ENCODE results near the gene FGFR3.

FGFR3 gene

GRCh38 chr4:1841887-1842210 lies 48.8 kb downstream of the FGFR3 start:
- H2AFZ ChIP-seq (ENCODE audit: low read depth, low read length), result no peak overlapping the region
- no peak overlapping the region for H2BK15ac ChIP-seq (ENCODE audit: low read depth, poor library complexity, severe bottlenecking)
- H3K4me3 ChIP-seq (ENCODE audit: insufficient read depth in 1 of 2, low read depth in 1 of 2, low read length in 2 of 2), result no peak overlapping the region
- H2BK120ac ChIP-seq (ENCODE audit: low read depth, low read length), result no peak overlapping the region
- no peak for DNase-seq
- peak overlapping the region in 1 of 2 experiments; percentile 33 for H2BK12ac ChIP-seq (ENCODE audit: low read length in 2 of 2)
- no peak overlapping the region for H3K14ac ChIP-seq (ENCODE audit: low read length in 2 of 2)
- H3K4me1 ChIP-seq (ENCODE audit: control insufficient read depth, insufficient read depth, low read depth, low read length), result peaks cover 25% of the 10 kb centered on the region
- WGBS, result 97% methylated on average over 9 of the region's 9 CpGs
- H3K36me3 ChIP-seq (ENCODE audit: control insufficient read depth in 1 of 2, insufficient read depth in 2 of 2, low read depth in 1 of 2, low read length in 2 of 2), result peaks cover 49 to 62% of the 10 kb centered on the region in 2 experiments
- H4K8ac ChIP-seq (ENCODE audit: low read length), result no peak overlapping the region
- no peak overlapping the region for H3K23ac ChIP-seq (ENCODE audit: low read length in 2 of 2)
- no peak overlapping the region for H3K4me2 ChIP-seq (ENCODE audit: low read length, poor library complexity, severe bottlenecking)
- H3K79me1 ChIP-seq (replicated peaks; ENCODE audit: low read length, poor library complexity, severe bottlenecking), result peaks cover 21% of the 10 kb centered on the region
- H4K91ac ChIP-seq (ENCODE audit: low read length), result no peak overlapping the region
- peak overlapping the region; percentile 66 for H3K27ac ChIP-seq (ENCODE audit: low read length, poor library complexity, severe bottlenecking)
- H3K9me3 ChIP-seq (ENCODE audit: control insufficient read depth, low read length), result no peaks in the 10 kb centered on the region
- H3K9ac ChIP-seq (ENCODE audit: low read length), result no peak overlapping the region
- no peak overlapping the region for H3K4ac ChIP-seq (ENCODE audit: low read depth in 1 of 2, low read length in 2 of 2)
- no peaks in the 10 kb centered on the region for H3K27me3 ChIP-seq (ENCODE audit: control insufficient read depth in 1 of 2, insufficient read depth in 1 of 2, low read length in 2 of 2)
- no peak overlapping the region for H2AK5ac ChIP-seq (ENCODE audit: low read length, severe bottlenecking)
- H3K18ac ChIP-seq (ENCODE audit: low read depth in 1 of 2, low read length in 2 of 2), result peak overlapping the region in 1 of 2 experiments; percentile 44
- no peak overlapping the region for H2BK5ac ChIP-seq (ENCODE audit: low read depth, low read length, poor library complexity, severe bottlenecking)

- Histone ChIP-seq H3K18ac (ENCODE audit: low read depth in 1 of 2, low read length in 2 of 2) (peak overlapping the region in 1 of 2 experiments; percentile 9), H3K4me3 (ENCODE audit: insufficient read depth in 1 of 2, low read depth in 1 of 2, low read length in 2 of 2) (no peak overlapping the region), H2BK5ac (ENCODE audit: low read depth, low read length, poor library complexity, severe bottlenecking) (no peak overlapping the region), H3K23ac (ENCODE audit: low read length in 2 of 2) (no peak overlapping the region), H2BK15ac (ENCODE audit: low read depth, poor library complexity, severe bottlenecking) (no peak overlapping the region), H3K14ac (ENCODE audit: low read length in 2 of 2) (peak overlapping the region in 1 of 2 experiments; percentile 19), H3K4me1 (ENCODE audit: control insufficient read depth, insufficient read depth, low read depth, low read length) (peaks cover 25% of the 10 kb centered on the region), H3K79me1 (replicated peaks; ENCODE audit: low read length, poor library complexity, severe bottlenecking) (peaks cover 19% of the 10 kb centered on the region), H3K9me3 (ENCODE audit: control insufficient read depth, low read length) (no peaks in the 10 kb centered on the region), H3K36me3 (ENCODE audit: control insufficient read depth in 1 of 2, insufficient read depth in 2 of 2, low read depth in 1 of 2, low read length in 2 of 2) (peaks cover 47 to 62% of the 10 kb centered on the region in 2 experiments), H4K8ac (ENCODE audit: low read length) (no peak overlapping the region), H3K27ac (ENCODE audit: low read length, poor library complexity, severe bottlenecking) (peak overlapping the region; percentile 66), H3K4ac (ENCODE audit: low read depth in 1 of 2, low read length in 2 of 2) (no peak overlapping the region), H2BK120ac (ENCODE audit: low read depth, low read length) (no peak overlapping the region), H3K4me2 (ENCODE audit: low read length, poor library complexity, severe bottlenecking) (no peak overlapping the region), H3K27me3 (ENCODE audit: control insufficient read depth in 1 of 2, insufficient read depth in 1 of 2, low read length in 2 of 2) (no peaks in the 10 kb centered on the region), H2BK12ac (ENCODE audit: low read length in 2 of 2) (peak overlapping the region in 1 of 2 experiments; percentile 17), H2AFZ (ENCODE audit: low read depth, low read length) (no peak overlapping the region), H4K91ac (ENCODE audit: low read length) (no peak overlapping the region), H2AK5ac (ENCODE audit: low read length, severe bottlenecking) (peak overlapping the region; percentile 0), H3K9ac (ENCODE audit: low read length) (no peak overlapping the region)
- WGBS, result 93% methylated on average over 13 of the region's 13 CpGs
- DNase-seq, result no peak
Measured at GRCh38 chr4:1842339-1842895, 49.3 kb downstream of the FGFR3 start.

- Histone ChIP-seq H4K8ac (ENCODE audit: low read length) (no peak overlapping the region), H2BK12ac (ENCODE audit: low read length in 2 of 2) (peak overlapping the region in 1 of 2 experiments; percentile 49), H3K9me3 (ENCODE audit: control insufficient read depth, low read length) (no peaks in the 10 kb centered on the region), H3K4me2 (ENCODE audit: low read length, poor library complexity, severe bottlenecking) (peak overlapping the region; percentile 46), H2BK120ac (ENCODE audit: low read depth, low read length) (no peak overlapping the region), H3K23ac (ENCODE audit: low read length in 2 of 2) (no peak overlapping the region), H2AK5ac (ENCODE audit: low read length, severe bottlenecking) (peak overlapping the region; percentile 7), H2AFZ (ENCODE audit: low read depth, low read length) (no peak overlapping the region), H3K79me1 (replicated peaks; ENCODE audit: low read length, poor library complexity, severe bottlenecking) (peaks cover 18% of the 10 kb centered on the region), H2BK5ac (ENCODE audit: low read depth, low read length, poor library complexity, severe bottlenecking) (no peak overlapping the region), H3K4ac (ENCODE audit: low read depth in 1 of 2, low read length in 2 of 2) (no peak overlapping the region), H3K18ac (ENCODE audit: low read depth in 1 of 2, low read length in 2 of 2) (peak overlapping the region in 1 of 2 experiments; percentile 44), H3K4me3 (ENCODE audit: insufficient read depth in 1 of 2, low read depth in 1 of 2, low read length in 2 of 2) (no peak overlapping the region), H3K27ac (ENCODE audit: low read length, poor library complexity, severe bottlenecking) (peak overlapping the region; percentile 78), H3K9ac (ENCODE audit: low read length) (no peak overlapping the region), H2BK15ac (ENCODE audit: low read depth, poor library complexity, severe bottlenecking) (no peak overlapping the region), H3K27me3 (ENCODE audit: control insufficient read depth in 1 of 2, insufficient read depth in 1 of 2, low read length in 2 of 2) (no peaks in the 10 kb centered on the region), H4K91ac (ENCODE audit: low read length) (no peak overlapping the region), H3K4me1 (ENCODE audit: control insufficient read depth, insufficient read depth, low read depth, low read length) (peaks cover 26% of the 10 kb centered on the region), H3K36me3 (ENCODE audit: control insufficient read depth in 1 of 2, insufficient read depth in 2 of 2, low read depth in 1 of 2, low read length in 2 of 2) (peaks cover 49 to 61% of the 10 kb centered on the region in 2 experiments), H3K14ac (ENCODE audit: low read length in 2 of 2) (no peak overlapping the region)
- 41% methylated on average over 17 of the region's 17 CpGs for WGBS
- peak; percentile 85 for DNase-seq
Measured at GRCh38 chr4:1842993-1843448, 49.9 kb downstream of the FGFR3 start.

DNA sequence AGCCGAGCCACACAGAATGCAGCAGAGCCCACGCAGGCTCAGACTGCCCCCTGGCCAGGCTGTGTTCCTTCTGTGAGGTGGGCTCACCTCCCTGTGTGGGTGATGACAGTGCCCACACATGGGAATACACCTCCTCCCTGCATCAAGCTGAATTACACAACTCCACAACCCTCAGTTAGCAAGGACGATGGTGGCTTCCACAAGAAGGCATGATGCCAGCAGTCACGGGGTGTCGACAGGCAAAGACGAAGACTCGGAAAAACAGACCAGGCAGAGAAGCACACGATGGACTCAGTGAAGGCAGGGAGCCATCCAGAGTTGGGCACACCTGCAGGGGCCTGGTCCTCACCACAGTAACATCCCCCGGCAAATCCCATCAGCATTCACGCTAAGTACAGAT lies 50.8 kb downstream of the FGFR3 start:
- peak overlapping the region in 1 of 2 experiments; percentile 31 for H3K4ac ChIP-seq (ENCODE audit: low read depth in 1 of 2, low read length in 2 of 2)
- DNase-seq, result no peak
- no peak overlapping the region for H3K18ac ChIP-seq (ENCODE audit: low read depth in 1 of 2, low read length in 2 of 2)
- H3K4me2 ChIP-seq (ENCODE audit: low read length, poor library complexity, severe bottlenecking), result no peak overlapping the region
- 92% methylated on average over 10 of the region's 10 CpGs for WGBS
- no peak overlapping the region for H2BK120ac ChIP-seq (ENCODE audit: low read depth, low read length)
- H4K91ac ChIP-seq (ENCODE audit: low read length), result peak overlapping the region; percentile 31
- peak overlapping the region; percentile 24 for H2AK5ac ChIP-seq (ENCODE audit: low read length, severe bottlenecking)
- no peak overlapping the region for H2BK12ac ChIP-seq (ENCODE audit: low read length in 2 of 2)
- no peaks in the 10 kb centered on the region for H3K9me3 ChIP-seq (ENCODE audit: control insufficient read depth, low read length)
- no peaks in the 10 kb centered on the region for H3K27me3 ChIP-seq (ENCODE audit: control insufficient read depth in 1 of 2, insufficient read depth in 1 of 2, low read length in 2 of 2)
- peaks cover 18% of the 10 kb centered on the region for H3K79me1 ChIP-seq (replicated peaks; ENCODE audit: low read length, poor library complexity, severe bottlenecking)
- H3K23ac ChIP-seq (ENCODE audit: low read length in 2 of 2), result no peak overlapping the region
- H3K14ac ChIP-seq (ENCODE audit: low read length in 2 of 2), result no peak overlapping the region
- H2AFZ ChIP-seq (ENCODE audit: low read depth, low read length), result no peak overlapping the region
- no peak overlapping the region for H2BK5ac ChIP-seq (ENCODE audit: low read depth, low read length, poor library complexity, severe bottlenecking)
- H3K9ac ChIP-seq (ENCODE audit: low read length), result peak overlapping the region; percentile 57
- H3K36me3 ChIP-seq (ENCODE audit: control insufficient read depth in 1 of 2, insufficient read depth in 2 of 2, low read depth in 1 of 2, low read length in 2 of 2), result peaks cover 43 to 54% of the 10 kb centered on the region in 2 experiments
- peak overlapping the region; percentile 20 for H4K8ac ChIP-seq (ENCODE audit: low read length)
- no peak overlapping the region for H3K4me3 ChIP-seq (ENCODE audit: insufficient read depth in 1 of 2, low read depth in 1 of 2, low read length in 2 of 2)
- no peak overlapping the region for H2BK15ac ChIP-seq (ENCODE audit: low read depth, poor library complexity, severe bottlenecking)
- H3K27ac ChIP-seq (ENCODE audit: low read length, poor library complexity, severe bottlenecking), result no peak overlapping the region
- peaks cover 26% of the 10 kb centered on the region for H3K4me1 ChIP-seq (ENCODE audit: control insufficient read depth, insufficient read depth, low read depth, low read length)
